Smooth muscle cell (in vitro differentiated cells): Measurements from ENCODE around the gene SYNDIG1. TPM values are rescaled to one million over a fixed set of nuclear protein-coding genes. Genes with fewer than 3 reads are reported as not detected.

Experiments
- DNase-seq: peaks from one replicate; lab custom pipeline; 2025; ENCODE audit not compliant: unreplicated experiment; lab: John Stamatoyannopoulos, UW
- H2AFZ ChIP-seq: fragments of 200-600 bp; sonication (generic); 2 replicates; pipeline ENCODE4 v1.6.0; 2016; ENCODE audit warnings: antibody characterized with exemption, low read depth, mild to moderate bottlenecking
- H3F3A ChIP-seq: fragments of 200-600 bp; sonication (generic); 2 replicates; pipeline ENCODE4 v1.6.0; 2017; ENCODE audit warnings: antibody characterized with exemption, low read depth
- H3K27ac ChIP-seq: fragments of 200-600 bp; sonication (generic); 2 replicates; pipeline ENCODE4 v1.5.1; 2016; ENCODE audit warnings: low read depth, mild to moderate bottlenecking
- H3K27me3 ChIP-seq: fragments of 200-600 bp; sonication (generic); 2 replicates; pipeline ENCODE4 v1.6.1; 2016; ENCODE audit warnings: low read depth, mild to moderate bottlenecking
- H3K36me3 ChIP-seq: fragments of 200-600 bp; sonication (generic); 2 replicates; pipeline ENCODE4 v1.5.1; 2016; ENCODE audit warnings: low read depth
- H3K4me1 ChIP-seq: fragments of 200-600 bp; sonication (generic); 2 replicates; pipeline ENCODE4 v1.5.1; 2016; ENCODE audit warnings: low read depth
- H3K4me2 ChIP-seq: fragments of 200-600 bp; sonication (generic); 2 replicates; pipeline ENCODE4 v1.6.0; 2016; ENCODE audit warnings: mild to moderate bottlenecking
- H3K4me3 ChIP-seq: fragments of 200-600 bp; sonication (generic); 2 replicates; pipeline ENCODE4 v1.5.1; 2016; ENCODE audit warnings: mild to moderate bottlenecking
- H3K79me2 ChIP-seq: fragments of 200-600 bp; sonication (generic); 2 replicates; pipeline ENCODE4 v1.6.0; 2016; ENCODE audit warnings: low read depth, mild to moderate bottlenecking
- H3K9ac ChIP-seq: fragments of 200-600 bp; sonication (generic); 2 replicates; pipeline ENCODE4 v1.6.0; 2016; ENCODE audit warnings: low read depth
- H3K9me3 ChIP-seq: fragments of 200-600 bp; sonication (generic); replicated peaks from 2 replicates; pipeline ENCODE4 v1.5.1; 2016; ENCODE audit warnings: low read depth
- H4K20me1 ChIP-seq: fragments of 200-600 bp; sonication (generic); 2 replicates; pipeline ENCODE4 v1.6.0; 2016; ENCODE audit warnings: low read depth
- WGBS: methylation state at CpG from one replicate; pipeline ENCODE4 v1.1.7; 2016; ENCODE audit warnings: low lambda C conversion rate; 5-methylcytosine and 5-hydroxymethylcytosine counted together
- polyA plus RNA-seq: library from polyadenylated mRNA; unstranded; fragments of >200 nt; fragmentation: Nextera tagmentation; extraction: Ambion mirVana; gene quantifications from 2 replicates; pipeline ENCODE4 v1.2.1, GENCODE V29; 2016
- total RNA-seq: library from RNA; depleted of rRNA; stranded (reverse); fragments of >200 nt; gene quantifications from 2 replicates; pipeline ENCODE4 v1.2.3, GENCODE V29; 2014
- TF ChIP-seq, protein P1 (sequence below): fragments of 200-600 bp; sonication (generic); IDR thresholded peaks from 2 replicates; pipeline ENCODE4 v1.5.1; 2017; ENCODE audit warnings: borderline replicate concordance, mild to moderate bottlenecking, antibody characterized with exemption; ENCODE audit not compliant: insufficient read depth, poor library complexity, severe bottlenecking

SYNDIG1 gene
- total and polyA plus RNA-seq, 2 experiments from 2014 or later, result 1.8 to 2.2 TPM

DNA sequence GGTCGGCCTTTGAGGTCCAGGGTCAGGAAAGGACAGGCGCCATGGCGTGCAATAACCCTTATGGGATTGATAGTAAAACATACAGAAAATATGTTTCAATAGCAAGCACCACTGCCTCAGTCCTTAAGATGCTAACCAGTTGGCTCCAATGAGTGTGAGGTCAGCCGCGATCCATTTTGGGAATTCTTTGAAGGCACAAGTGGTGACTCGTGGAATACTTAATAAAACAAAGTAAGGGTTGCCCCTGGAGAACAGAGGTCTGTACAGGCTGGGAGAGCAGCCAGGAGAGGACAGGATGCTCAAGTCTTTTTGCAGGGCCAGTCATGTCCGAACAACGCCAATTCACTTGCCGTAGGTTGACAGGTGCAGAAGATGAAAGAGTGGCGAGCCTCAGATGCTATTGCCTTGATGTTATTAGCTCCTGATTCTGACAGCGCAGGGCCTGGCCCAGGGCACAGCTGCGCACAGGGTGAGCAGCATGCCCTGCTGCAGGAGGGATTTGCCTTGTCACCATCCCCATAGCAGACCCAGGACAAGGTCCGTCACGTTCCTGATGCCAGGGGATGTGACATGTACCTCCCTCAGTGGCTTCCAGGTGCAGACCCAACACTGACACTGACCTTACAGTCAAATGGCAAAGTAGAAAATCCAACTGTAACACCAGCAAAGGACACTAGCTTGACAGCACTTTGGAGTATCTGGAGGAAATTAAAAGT, 21.8 kb downstream of the SYNDIG1 start:
- Histone ChIP-seq H3K9me3 (no peaks in the 10 kb centered on the region), H3K4me3 (no peak overlapping the region), H3K79me2 (no peaks in the 10 kb centered on the region), H3K36me3 (no peaks in the 10 kb centered on the region), H2AFZ (no peak overlapping the region), H3K27ac (no peak overlapping the region), H4K20me1 (no peaks in the 10 kb centered on the region), H3K4me2 (no peak overlapping the region), H3K27me3 (no peaks in the 10 kb centered on the region), H3F3A (no peaks in the 10 kb centered on the region), H3K9ac (no peak overlapping the region), H3K4me1 (peaks cover 6% of the 10 kb centered on the region)
- WGBS, result 94% methylated on average over 14 of the region's 14 CpGs
- no peak for DNase-seq
- TF ChIP-seq, protein P1, sequence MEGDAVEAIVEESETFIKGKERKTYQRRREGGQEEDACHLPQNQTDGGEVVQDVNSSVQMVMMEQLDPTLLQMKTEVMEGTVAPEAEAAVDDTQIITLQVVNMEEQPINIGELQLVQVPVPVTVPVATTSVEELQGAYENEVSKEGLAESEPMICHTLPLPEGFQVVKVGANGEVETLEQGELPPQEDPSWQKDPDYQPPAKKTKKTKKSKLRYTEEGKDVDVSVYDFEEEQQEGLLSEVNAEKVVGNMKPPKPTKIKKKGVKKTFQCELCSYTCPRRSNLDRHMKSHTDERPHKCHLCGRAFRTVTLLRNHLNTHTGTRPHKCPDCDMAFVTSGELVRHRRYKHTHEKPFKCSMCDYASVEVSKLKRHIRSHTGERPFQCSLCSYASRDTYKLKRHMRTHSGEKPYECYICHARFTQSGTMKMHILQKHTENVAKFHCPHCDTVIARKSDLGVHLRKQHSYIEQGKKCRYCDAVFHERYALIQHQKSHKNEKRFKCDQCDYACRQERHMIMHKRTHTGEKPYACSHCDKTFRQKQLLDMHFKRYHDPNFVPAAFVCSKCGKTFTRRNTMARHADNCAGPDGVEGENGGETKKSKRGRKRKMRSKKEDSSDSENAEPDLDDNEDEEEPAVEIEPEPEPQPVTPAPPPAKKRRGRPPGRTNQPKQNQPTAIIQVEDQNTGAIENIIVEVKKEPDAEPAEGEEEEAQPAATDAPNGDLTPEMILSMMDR, result no peak

DNA sequence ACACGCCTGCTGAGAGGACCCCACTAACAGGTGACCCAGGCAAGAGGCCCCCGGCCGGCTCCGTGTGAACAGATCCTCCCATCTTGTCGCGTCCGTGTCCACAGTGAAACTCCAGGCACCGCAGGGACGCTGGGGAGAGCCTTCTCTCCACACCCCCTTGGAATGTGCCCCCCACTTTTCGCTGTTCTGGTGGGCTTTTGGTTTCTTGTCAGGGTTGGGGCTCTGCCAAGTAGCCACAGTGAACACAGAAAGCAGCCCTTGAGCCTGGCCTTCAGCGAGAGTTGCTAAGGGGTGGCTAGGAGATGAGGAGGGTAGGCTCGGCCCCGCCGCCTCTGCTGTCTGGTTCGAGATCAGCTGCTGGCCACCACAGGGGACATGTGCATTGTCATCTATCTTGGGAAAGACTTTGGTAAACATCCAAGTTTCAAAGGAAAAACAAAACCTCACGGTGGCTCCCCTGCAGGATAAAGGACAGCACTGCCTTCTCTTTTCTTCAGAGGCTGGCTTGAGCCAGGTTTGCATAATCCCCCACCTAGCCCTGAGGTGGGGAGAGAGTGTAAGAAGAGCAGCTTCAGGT, 22.7 kb downstream of the SYNDIG1 start:
- Histone ChIP-seq H3K4me1 (peaks cover 6% of the 10 kb centered on the region), H3K4me2 (no peak overlapping the region), H2AFZ (no peak overlapping the region), H3K27ac (no peak overlapping the region), H3K9ac (no peak overlapping the region), H3K9me3 (no peaks in the 10 kb centered on the region), H3K4me3 (no peak overlapping the region), H3K27me3 (no peaks in the 10 kb centered on the region), H3K79me2 (no peaks in the 10 kb centered on the region), H3K36me3 (no peaks in the 10 kb centered on the region), H3F3A (no peaks in the 10 kb centered on the region), H4K20me1 (no peaks in the 10 kb centered on the region)
- no peak for DNase-seq
- TF ChIP-seq, protein P1, result no peak
- 79% methylated on average over 16 of the region's 16 CpGs for WGBS

DNA sequence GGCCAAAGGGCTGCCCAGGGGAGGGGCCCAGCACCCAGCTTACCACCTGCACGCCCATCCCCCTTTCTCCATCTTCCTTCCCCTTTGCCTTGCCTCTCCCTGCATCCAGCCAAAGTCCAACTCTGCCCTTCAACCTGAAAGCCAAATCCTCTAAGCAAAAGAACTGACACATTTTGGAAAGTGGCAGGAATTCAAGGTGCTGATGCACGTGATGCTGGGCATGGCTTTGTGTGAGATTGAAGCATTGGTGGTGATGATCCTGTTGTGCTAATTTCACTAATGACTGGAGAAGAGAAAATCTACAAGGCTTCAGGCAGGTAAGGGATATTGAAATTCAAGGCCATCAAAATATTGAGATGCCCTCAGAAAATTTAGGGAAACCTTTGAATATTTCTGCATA, 23.3 kb downstream of the SYNDIG1 start:
- TF ChIP-seq, protein P1, result no peak
- Histone ChIP-seq H3F3A (no peaks in the 10 kb centered on the region), H2AFZ (no peak overlapping the region), H3K4me1 (peaks cover 6% of the 10 kb centered on the region), H3K4me2 (no peak overlapping the region), H4K20me1 (no peaks in the 10 kb centered on the region), H3K27ac (no peak overlapping the region), H3K4me3 (no peak overlapping the region), H3K9ac (no peak overlapping the region), H3K36me3 (no peaks in the 10 kb centered on the region), H3K27me3 (no peaks in the 10 kb centered on the region), H3K79me2 (no peaks in the 10 kb centered on the region), H3K9me3 (no peaks in the 10 kb centered on the region)
- WGBS, result 90% methylated on average over 2 of the region's 2 CpGs
- DNase-seq, result no peak

DNA sequence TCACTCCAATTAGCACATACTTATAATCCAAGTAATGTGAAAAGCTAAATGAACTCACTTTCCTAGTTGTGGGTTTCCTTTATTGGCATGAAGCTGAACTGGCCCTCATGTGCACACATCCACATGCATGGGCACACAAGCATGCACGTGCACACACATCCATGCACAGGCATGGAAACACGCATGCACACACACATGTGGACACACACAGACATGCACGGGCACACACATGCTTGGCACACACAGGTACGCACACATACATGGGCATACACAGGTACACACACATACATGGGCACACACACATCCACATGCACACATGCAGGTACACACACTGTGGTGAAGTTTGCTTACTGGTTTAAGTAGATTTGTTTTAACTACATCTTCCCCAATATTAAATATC, 23.8 kb downstream of the SYNDIG1 start:
- H3K27me3 ChIP-seq, result no peaks in the 10 kb centered on the region
- H3K4me2 ChIP-seq, result no peak overlapping the region
- H3K4me1 ChIP-seq, result peaks cover 6% of the 10 kb centered on the region
- no peak overlapping the region for H3K9ac ChIP-seq
- DNase-seq, result no peak
- H3K36me3 ChIP-seq, result no peaks in the 10 kb centered on the region
- WGBS, result 91% methylated on average over 4 of the region's 4 CpGs
- no peaks in the 10 kb centered on the region for H3K79me2 ChIP-seq
- H3K27ac ChIP-seq, result no peak overlapping the region
- H3F3A ChIP-seq, result no peaks in the 10 kb centered on the region
- TF ChIP-seq, protein P1, result no peak
- H3K9me3 ChIP-seq, result no peaks in the 10 kb centered on the region
- no peaks in the 10 kb centered on the region for H4K20me1 ChIP-seq
- no peak overlapping the region for H2AFZ ChIP-seq
- no peak overlapping the region for H3K4me3 ChIP-seq
